ENCODE measurements around the gene ANO6. TPM values are rescaled to one million over a fixed set of nuclear protein-coding genes. Genes with fewer than 3 reads are reported as not detected.

The ANO6 gene
- total and polyA plus RNA-seq, 12 donors: 8.9 to 52.2 (median 40.9) TPM

DNA sequence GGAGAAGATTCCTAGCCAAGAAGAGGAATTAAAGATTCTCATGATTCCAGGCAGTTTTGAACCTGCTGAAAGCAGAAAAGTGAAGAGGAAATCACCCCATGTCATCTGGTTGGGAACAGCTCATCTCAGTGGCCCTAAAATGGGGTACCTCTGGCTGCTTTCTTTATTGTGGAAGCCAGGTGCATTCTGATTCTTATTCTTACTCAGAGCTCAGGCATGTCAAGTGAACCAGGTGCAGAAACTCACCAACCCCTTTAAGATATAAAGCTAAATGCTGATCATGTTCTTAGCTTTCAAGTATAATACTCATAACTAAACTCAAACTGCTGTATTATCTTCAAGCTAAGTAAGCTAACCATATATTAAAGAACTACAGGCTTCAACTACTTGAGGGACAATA lies 259.7 kb downstream of the ANO6 start:
- Histone ChIP-seq H3K4me3 (no peak overlapping the region), H3K9me3 (peaks cover 0 to 24% (median 7%) of the 10 kb centered on the region in 11 donors), H3K27me3 (no peaks in the 10 kb centered on the region), H3K36me3 (no peaks in the 10 kb centered on the region), H3K4me1 (no peaks in the 10 kb centered on the region), H3K27ac (no peak overlapping the region)
- no peak for ATAC-seq
- no peak for DNase-seq
- TF ChIP-seq, protein P1, sequence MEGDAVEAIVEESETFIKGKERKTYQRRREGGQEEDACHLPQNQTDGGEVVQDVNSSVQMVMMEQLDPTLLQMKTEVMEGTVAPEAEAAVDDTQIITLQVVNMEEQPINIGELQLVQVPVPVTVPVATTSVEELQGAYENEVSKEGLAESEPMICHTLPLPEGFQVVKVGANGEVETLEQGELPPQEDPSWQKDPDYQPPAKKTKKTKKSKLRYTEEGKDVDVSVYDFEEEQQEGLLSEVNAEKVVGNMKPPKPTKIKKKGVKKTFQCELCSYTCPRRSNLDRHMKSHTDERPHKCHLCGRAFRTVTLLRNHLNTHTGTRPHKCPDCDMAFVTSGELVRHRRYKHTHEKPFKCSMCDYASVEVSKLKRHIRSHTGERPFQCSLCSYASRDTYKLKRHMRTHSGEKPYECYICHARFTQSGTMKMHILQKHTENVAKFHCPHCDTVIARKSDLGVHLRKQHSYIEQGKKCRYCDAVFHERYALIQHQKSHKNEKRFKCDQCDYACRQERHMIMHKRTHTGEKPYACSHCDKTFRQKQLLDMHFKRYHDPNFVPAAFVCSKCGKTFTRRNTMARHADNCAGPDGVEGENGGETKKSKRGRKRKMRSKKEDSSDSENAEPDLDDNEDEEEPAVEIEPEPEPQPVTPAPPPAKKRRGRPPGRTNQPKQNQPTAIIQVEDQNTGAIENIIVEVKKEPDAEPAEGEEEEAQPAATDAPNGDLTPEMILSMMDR (IDR thresholded peaks at IDR 0.05): no peak
- intact Hi-C loops (cut with DNase I): no loop called here

DNA sequence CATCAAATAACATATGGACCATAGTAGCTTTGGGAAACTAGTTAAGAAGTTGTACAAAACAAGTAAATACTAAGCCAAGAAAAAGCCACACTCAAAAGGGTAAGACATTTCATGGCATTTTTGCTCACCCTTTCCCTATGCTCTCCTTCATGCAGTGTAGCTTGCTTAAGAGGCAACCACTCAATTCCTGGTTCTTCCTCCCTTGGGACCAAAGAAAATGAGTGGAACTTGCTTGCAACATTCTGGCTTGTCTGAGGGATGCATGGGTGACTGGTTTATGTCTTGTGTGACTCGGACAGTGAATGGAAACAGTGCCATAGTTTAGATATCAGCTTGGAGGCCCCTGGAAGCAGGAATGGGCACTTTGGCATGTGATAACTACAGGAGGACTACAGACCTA lies 261.6 kb downstream of the ANO6 start:
- H3K4me3 ChIP-seq: no peak overlapping the region
- no peak overlapping the region for H3K27ac ChIP-seq
- TF ChIP-seq, protein P1 (IDR thresholded peaks at IDR 0.05): no peak
- peaks cover 0 to 24% (median 7%) of the 10 kb centered on the region in 11 donors for H3K9me3 ChIP-seq
- H3K27me3 ChIP-seq: no peaks in the 10 kb centered on the region
- WGBS, 2 donors: 45 to 65% methylated on average over 1 of the region's 1 CpG
- no peaks in the 10 kb centered on the region for H3K36me3 ChIP-seq
- intact Hi-C loops (cut with DNase I): no loop called here
- DNase-seq (no peak), ATAC-seq (peak in 1 of 8 donors; percentile 20)
- H3K4me1 ChIP-seq: no peaks in the 10 kb centered on the region

DNA sequence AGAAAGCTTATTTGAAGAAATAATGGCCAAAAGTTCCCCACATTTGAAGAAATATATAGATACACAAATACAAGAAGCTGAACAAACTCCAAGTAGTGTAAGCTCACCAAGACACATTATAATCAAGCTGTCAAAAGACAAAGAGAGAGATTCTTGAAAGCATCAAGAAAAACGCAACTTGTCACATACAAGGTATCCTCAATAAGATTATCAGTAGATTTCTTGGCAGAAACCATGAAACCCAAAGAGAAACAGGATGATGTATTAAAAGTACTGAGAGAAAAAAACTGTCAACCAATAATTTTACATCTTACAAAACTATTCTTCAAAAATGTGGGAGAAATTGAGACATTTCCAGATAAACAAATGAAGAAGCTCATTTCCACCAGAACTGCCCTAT lies 263.0 kb downstream of the ANO6 start:
- no peaks in the 10 kb centered on the region for H3K27me3 ChIP-seq
- intact Hi-C loops (cut with DNase I): no loop called here
- no peak overlapping the region for H3K4me3 ChIP-seq
- TF ChIP-seq, protein P1 (IDR thresholded peaks at IDR 0.05): no peak
- DNase-seq (no peak), ATAC-seq (no peak)
- peaks cover 0 to 24% (median 7%) of the 10 kb centered on the region in 11 donors for H3K9me3 ChIP-seq
- no peaks in the 10 kb centered on the region for H3K36me3 ChIP-seq
- H3K4me1 ChIP-seq: peaks cover 0 to 4% (median 0%) of the 10 kb centered on the region in 9 donors
- WGBS, 2 donors: 75 to 90% methylated on average over 1 of the region's 1 CpG
- no peak overlapping the region for H3K27ac ChIP-seq

DNA sequence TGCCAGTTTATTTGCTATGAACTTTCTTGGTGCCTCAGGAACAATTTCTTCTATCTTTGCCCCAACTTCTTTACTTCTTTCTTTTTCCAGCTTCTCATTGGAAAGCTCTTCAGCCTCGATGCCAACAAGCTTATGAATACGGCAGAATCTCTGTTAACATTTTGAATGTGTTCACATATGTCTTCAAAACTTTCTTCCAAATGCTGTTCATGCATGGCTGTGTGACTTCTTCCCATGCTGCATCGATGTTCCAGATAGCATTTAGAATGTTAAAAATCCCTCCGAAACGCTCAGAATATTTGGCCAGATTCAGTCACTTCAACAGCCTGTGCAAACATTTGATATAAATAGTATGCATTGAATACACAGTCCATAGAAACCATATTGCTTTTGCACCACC lies 265.9 kb downstream of the ANO6 start:
- peaks cover 0 to 4% (median 0%) of the 10 kb centered on the region in 9 donors for H3K4me1 ChIP-seq
- TF ChIP-seq, protein P1 (IDR thresholded peaks at IDR 0.05): no peak
- no peaks in the 10 kb centered on the region for H3K36me3 ChIP-seq
- intact Hi-C loops (cut with DNase I): no loop called here
- H3K9me3 ChIP-seq: peaks cover 0 to 24% (median 7%) of the 10 kb centered on the region in 11 donors
- H3K27ac ChIP-seq: no peak overlapping the region
- ATAC-seq: no peak
- H3K27me3 ChIP-seq: no peaks in the 10 kb centered on the region
- H3K4me3 ChIP-seq: no peak overlapping the region
- no peak for DNase-seq
- WGBS, 2 donors: 69 to 72% methylated on average over 5 of the region's 5 CpGs

Measured in heart right ventricle (tissue), 16 donors.